Ovary (tissue), 1 donor: Measurements from ENCODE around the gene KCNIP4.

Source experiments
- EP300 ChIP-seq: sonication (generic); formaldehyde crosslinking; IDR thresholded peaks from one replicate; pipeline ENCODE4 v1.6.1; 2017; ENCODE audit warnings: antibody characterized with exemption
- POLR2A ChIP-seq: fragments of 450-650 bp; IDR thresholded peaks from one replicate; pipeline ENCODE4 v1.6.1; 2017; ENCODE audit warnings: antibody characterized with exemption, mild to moderate bottlenecking, moderate library complexity

DNA sequence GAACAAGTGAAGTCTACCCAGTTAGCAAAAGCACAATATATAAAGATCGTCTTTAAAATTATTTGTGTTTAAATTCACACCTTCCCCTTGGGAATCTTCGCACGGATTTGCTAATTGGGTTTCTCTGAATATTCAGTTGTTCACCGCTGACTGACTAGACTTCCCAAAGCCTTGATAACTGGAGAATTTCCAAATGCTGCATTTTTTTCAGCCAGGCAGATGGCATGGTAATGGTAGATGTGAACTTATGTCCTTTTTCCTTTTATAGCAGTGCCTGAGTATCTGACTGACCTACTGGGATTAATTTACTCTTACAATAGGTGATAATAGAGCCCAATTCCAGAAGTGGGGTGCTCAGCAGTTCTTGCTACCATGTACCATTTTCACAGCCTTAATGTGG is 700.2 kb downstream of the KCNIP4 start:
- TF ChIP-seq EP300 (no peak), POLR2A (no peak)
